T-helper 22 cell (primary cell): Measurements from ENCODE around the gene TEX36.
"Not testable (repeated sequence)": the region's sequence is repeated elsewhere in the genome, so short reads cannot be mapped to it uniquely, and the experiment has no call there.

Experiments used
- DNase-seq: peaks from one replicate; pipeline ENCODE4 v3.0.0-alpha.2; 2020; ENCODE audit warnings: low read depth

The TEX36 gene

GRCh38 chr10:125683063-125683462 is at the start of gene TEX36:
Gene TEX36, minus strand, starts transcription at chr10:125683163. Its CDS starts 174 bp downstream, at chr10:125682989.
- no peak for DNase-seq

- DNase-seq = no peak
Measured at GRCh38 chr10:125727436-125727835, 44.5 kb upstream of the TEX36 start.

- DNase-seq = no peak
Measured at GRCh38 chr10:125726914-125727313, 44.0 kb upstream of the TEX36 start.

- DNase-seq = no peak
Measured at GRCh38 chr10:125722811-125723210, 39.8 kb upstream of the TEX36 start.

- no peak for DNase-seq
Measured at GRCh38 chr10:125721035-125721434, 38.1 kb upstream of the TEX36 start.

- no peak for DNase-seq
Measured at GRCh38 chr10:125720002-125720382, 37.0 kb upstream of the TEX36 start.

GRCh38 chr10:125719173-125720001 is 36.4 kb upstream of the TEX36 start, which contains the start of gene EDRF1:
Gene EDRF1, plus strand, starts transcription at chr10:125719709. Its CDS starts 99 bp downstream, at chr10:125719808.
- DNase-seq = peak; percentile 98

GRCh38 chr10:125714728-125715127 is 31.8 kb upstream of the TEX36 start:
- DNase-seq = not testable (repeated sequence)

GRCh38 chr10:125711110-125711750 is 28.3 kb upstream of the TEX36 start:
- no peak for DNase-seq

GRCh38 chr10:125709553-125710474 is 26.9 kb upstream of the TEX36 start:
- no peak for DNase-seq

- DNase-seq = no peak
Measured at GRCh38 chr10:125708971-125709503, 26.1 kb upstream of the TEX36 start.

- DNase-seq = no peak
Measured at GRCh38 chr10:125707541-125708468, 24.8 kb upstream of the TEX36 start.

GRCh38 chr10:125700355-125700911 is 17.5 kb upstream of the TEX36 start:
- no peak for DNase-seq

GRCh38 chr10:125699562-125700143 is 16.7 kb upstream of the TEX36 start:
- no peak for DNase-seq

- DNase-seq = no peak
Measured at GRCh38 chr10:125698481-125698998, 15.6 kb upstream of the TEX36 start.

GRCh38 chr10:125696884-125697283 is 13.9 kb upstream of the TEX36 start:
- DNase-seq = not testable (repeated sequence)

- DNase-seq = no peak
Measured at GRCh38 chr10:125694883-125695282, 11.9 kb upstream of the TEX36 start.

- no peak for DNase-seq
Measured at GRCh38 chr10:125693524-125693847, 10.5 kb upstream of the TEX36 start.

GRCh38 chr10:125692601-125693523 is 9.9 kb upstream of the TEX36 start:
- DNase-seq = no peak
